Fibroblast of lung (primary cell): ENCODE results near the gene LCAT.

Experiments
- EZH2 ChIP-seq: IDR thresholded peaks from 2 replicates; pipeline ENCODE4 v1.5.1; 2012; ENCODE audit warnings: low read length, control low read depth, mild to moderate bottlenecking; ENCODE audit errors: missing control alignments
- TF ChIP-seq, protein P1 (sequence below), 2 donors: IDR thresholded peaks in 1 of 2; conservative IDR thresholded peaks in 1 of 2; 1 replicate in 1 of 2; 2 replicates in 1 of 2; pipeline ENCODE4 v1.5.1; 2011 to 2012; ENCODE audit warnings: low read length in 2 of 2, control low read depth in 1 of 2, inconsistent platforms in 1 of 2, low read depth in 1 of 2, mild to moderate bottlenecking in 1 of 2

DNA sequence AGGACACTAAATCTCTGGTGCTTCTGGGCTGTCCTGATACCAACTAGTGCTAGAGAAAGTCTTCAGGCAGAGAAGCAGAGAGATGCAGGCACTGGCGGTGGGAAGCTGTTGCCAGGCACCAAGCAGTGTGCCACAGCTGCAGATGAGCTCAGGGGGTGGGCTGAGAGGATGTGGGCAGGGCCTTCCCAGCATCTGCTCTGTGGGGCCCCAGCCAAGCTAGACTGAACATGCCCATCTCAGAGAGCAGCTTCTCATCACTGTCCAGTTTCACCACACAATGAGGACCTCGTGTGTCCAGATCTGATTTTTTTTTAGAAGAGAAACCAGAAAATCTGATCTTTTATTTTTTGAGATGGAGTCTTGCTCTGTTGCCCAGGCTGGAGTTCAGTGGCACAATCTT, 33.8 kb downstream of the LCAT start:
- TF ChIP-seq, protein P1, sequence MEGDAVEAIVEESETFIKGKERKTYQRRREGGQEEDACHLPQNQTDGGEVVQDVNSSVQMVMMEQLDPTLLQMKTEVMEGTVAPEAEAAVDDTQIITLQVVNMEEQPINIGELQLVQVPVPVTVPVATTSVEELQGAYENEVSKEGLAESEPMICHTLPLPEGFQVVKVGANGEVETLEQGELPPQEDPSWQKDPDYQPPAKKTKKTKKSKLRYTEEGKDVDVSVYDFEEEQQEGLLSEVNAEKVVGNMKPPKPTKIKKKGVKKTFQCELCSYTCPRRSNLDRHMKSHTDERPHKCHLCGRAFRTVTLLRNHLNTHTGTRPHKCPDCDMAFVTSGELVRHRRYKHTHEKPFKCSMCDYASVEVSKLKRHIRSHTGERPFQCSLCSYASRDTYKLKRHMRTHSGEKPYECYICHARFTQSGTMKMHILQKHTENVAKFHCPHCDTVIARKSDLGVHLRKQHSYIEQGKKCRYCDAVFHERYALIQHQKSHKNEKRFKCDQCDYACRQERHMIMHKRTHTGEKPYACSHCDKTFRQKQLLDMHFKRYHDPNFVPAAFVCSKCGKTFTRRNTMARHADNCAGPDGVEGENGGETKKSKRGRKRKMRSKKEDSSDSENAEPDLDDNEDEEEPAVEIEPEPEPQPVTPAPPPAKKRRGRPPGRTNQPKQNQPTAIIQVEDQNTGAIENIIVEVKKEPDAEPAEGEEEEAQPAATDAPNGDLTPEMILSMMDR (conservative IDR thresholded peaks at IDR 0.05 in 1 of 2, IDR thresholded peaks at IDR 0.05 in 1 of 2; ENCODE audit: low read depth in 1 of 2, low read length in 2 of 2): no peak
- TF ChIP-seq EZH2: no peak
